KOPT-K1 (cell line): ENCODE measurements around the gene CRIP2.

ENCODE experiments used
- H3K27ac ChIP-seq: fragments of 200-600 bp; sonication (generic); 2 replicates; pipeline ENCODE4 v1.5.1; 2016; ENCODE audit warnings: antibody characterized with exemption, mild to moderate bottlenecking, low read depth, low read length; ENCODE audit not compliant: poor library complexity, severe bottlenecking
- H3K36me3 ChIP-seq: fragments of 200-600 bp; sonication (generic); 2 replicates; pipeline ENCODE4 v1.5.1; 2017; ENCODE audit warnings: antibody characterized with exemption, mild to moderate bottlenecking, low read length, moderate library complexity; ENCODE audit not compliant: insufficient read depth
- H3K9me3 ChIP-seq: fragments of 200-600 bp; sonication (generic); 2 replicates; pipeline ENCODE4 v1.5.1; 2017; ENCODE audit warnings: antibody characterized with exemption, low read length, mild to moderate bottlenecking; ENCODE audit not compliant: insufficient read depth, poor library complexity, severe bottlenecking

CRIP2 gene

DNA sequence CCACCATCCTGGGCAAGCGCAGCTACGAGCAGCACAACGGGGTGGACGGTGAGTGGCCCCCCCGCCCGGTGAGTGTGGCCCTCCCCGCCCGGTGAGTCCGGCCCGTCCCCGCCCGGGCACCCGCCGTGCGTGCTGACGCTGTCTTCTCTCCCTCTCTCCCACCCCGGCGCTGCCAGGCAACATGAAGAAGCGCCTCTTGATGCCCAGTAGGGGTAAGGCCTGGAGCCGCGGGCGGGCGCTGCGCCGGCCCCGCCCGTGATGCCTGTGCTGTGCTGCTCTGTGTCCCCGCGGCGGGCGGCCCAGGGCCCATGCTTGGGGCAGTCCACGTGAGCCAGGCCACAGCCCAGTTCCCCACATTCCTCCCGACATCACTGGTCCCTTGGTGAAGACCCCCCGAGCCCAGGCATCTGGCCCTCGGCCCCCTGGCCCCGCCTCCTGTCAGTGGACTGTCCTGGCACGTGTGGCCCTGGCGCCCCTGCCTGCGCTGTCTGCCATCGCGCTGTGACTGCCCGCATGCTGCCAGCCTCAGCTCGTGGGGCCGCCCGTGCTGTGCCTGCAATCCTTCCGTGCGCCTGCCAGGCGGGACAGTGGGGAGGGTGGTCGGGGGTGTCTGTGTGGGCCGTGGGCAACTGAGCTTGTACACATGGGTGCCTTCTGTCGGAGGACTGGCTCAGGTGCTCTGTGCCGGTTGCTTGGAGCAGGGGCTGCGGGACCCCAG, 7.9 kb upstream of the CRIP2 start:
- Histone ChIP-seq H3K36me3 (peaks cover 93% of the 10 kb centered on the region), H3K27ac (no peak overlapping the region), H3K9me3 (no peaks in the 10 kb centered on the region)

DNA sequence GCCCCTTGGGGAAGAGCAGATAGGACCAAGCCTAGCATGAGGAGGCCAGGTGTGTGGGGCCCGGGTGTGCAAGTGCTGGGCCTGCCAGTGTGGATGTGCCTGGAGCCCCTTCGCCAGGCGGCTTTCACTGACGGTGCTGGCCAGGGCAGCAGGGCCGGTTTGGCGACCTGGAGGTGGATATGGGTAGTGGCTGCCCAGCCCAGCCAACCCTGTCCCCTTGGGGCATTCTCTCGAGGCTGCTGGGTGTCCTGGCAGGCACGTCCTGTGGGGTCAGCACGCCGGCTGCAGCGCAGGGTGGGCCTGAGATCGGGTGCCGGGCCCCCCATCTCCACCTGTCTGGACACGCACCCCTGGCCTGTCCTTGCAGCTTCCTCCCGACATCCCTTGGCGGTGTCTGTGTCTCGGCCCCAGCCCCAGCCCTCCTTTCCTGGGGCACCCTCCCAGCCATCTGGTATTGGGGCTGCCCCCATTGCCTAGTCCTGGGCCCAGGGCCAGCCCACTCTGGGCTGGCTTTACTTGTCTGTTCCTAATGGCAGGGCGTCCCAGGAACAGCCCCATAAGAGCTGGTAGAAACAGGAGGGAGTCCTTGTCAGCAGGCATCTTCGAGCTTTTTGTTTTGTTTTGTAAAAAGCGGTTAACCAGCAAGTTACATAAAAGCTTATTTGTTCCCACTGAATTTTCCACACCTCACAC, 7.2 kb upstream of the CRIP2 start:
- Histone ChIP-seq H3K36me3 (peaks cover 86% of the 10 kb centered on the region), H3K27ac (no peak overlapping the region), H3K9me3 (no peaks in the 10 kb centered on the region)

GRCh38 chr14:105467942-105468471, 6.6 kb upstream of the CRIP2 start:
- peaks cover 80% of the 10 kb centered on the region for H3K36me3 ChIP-seq
- H3K9me3 ChIP-seq = no peaks in the 10 kb centered on the region
- no peak overlapping the region for H3K27ac ChIP-seq

GRCh38 chr14:105468621-105469241, 5.9 kb upstream of the CRIP2 start:
- Histone ChIP-seq H3K27ac (no peak overlapping the region), H3K36me3 (peaks cover 73% of the 10 kb centered on the region), H3K9me3 (no peaks in the 10 kb centered on the region)

DNA sequence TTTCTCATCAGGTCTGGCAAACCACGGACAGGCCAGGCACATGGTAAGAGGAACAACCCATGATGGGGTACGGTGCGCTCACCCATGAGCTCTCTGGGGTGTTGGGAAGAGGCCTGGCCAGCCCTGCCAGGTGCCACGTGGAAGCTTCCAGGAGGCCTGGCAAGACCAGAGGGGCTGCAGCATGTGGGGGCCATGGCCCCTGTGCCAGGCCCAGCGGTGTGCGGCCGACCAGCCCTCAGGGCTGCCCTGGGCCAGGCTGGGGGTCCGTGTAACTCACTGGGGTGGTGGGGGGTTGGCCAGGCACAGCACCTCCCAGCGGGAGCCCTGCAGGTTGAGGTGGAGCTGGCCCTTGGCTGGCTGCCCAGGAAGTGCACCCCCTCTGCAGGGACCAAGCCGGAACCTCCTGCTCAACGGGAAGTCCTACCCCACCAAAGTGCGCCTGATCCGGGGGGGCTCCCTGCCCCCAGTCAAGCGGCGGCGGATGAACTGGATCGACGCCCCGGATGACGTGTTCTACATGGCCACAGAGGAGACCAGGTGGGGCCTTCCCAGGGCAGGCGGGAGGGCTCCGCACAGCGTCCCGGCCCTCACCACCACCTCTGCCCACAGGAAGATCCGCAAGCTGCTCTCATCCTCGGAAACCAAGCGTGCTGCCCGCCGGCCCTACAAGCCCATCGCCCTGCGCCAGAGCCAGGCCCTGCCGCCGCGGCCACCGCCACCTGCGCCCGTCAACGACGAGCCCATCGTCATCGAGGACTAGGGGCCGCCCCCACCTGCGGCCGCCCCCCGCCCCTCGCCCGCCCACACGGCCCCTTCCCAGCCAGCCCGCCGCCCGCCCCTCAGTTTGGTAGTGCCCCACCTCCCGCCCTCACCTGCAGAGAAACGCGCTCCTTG, 4.9 kb upstream of the CRIP2 start:
- Histone ChIP-seq H3K36me3 (peaks cover 63% of the 10 kb centered on the region), H3K27ac (no peak overlapping the region), H3K9me3 (no peaks in the 10 kb centered on the region)

- Histone ChIP-seq H3K9me3 (no peaks in the 10 kb centered on the region), H3K36me3 (peaks cover 54% of the 10 kb centered on the region), H3K27ac (no peak overlapping the region)
These were observed 4.0 kb upstream of the CRIP2 start for GRCh38 chr14:105470350-105471296.

- Histone ChIP-seq H3K27ac (no peak overlapping the region), H3K9me3 (no peaks in the 10 kb centered on the region), H3K36me3 (peaks cover 47% of the 10 kb centered on the region)
These were observed 3.3 kb upstream of the CRIP2 start for GRCh38 chr14:105471297-105471821.

DNA sequence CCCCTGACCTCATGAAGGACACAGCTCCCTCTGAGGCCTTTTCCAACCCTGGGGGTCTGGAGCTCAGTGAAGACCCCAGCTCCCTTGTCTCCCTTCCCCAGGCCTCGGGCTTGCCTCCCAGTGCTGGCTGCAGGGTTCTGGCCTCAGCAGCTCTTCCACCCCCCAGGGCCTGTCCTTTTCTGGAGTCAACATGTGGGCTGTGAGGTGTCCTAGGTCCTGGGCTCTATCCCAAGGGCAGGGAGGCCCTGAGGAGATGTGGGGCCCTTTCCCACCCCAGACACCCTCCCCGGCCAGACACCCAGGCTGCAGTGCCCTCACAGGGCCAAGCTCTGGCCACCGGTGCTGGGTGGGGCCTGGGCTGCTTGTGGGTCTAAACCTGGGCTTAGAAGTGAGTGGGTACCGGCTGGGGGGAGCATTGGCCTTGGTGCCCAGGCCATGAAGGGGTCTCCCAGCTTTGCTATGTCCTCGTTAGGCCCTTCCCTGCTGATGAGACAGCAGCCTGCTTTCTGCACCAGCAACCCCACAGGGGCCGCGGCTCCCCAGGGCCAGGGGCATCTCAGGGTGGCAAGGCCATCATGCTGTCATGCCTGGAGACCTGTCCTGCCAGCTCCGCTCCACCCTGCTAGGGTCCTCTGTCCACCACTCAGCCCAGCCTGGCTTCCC, 2.7 kb upstream of the CRIP2 start:
- H3K36me3 ChIP-seq = peaks cover 41% of the 10 kb centered on the region
- peaks cover 2% of the 10 kb centered on the region for H3K9me3 ChIP-seq
- H3K27ac ChIP-seq = no peak overlapping the region

- Histone ChIP-seq H3K9me3 (peaks cover 8% of the 10 kb centered on the region), H3K36me3 (peaks cover 35% of the 10 kb centered on the region), H3K27ac (no peak overlapping the region)
These were observed 2.1 kb upstream of the CRIP2 start for GRCh38 chr14:105472486-105472991.

DNA sequence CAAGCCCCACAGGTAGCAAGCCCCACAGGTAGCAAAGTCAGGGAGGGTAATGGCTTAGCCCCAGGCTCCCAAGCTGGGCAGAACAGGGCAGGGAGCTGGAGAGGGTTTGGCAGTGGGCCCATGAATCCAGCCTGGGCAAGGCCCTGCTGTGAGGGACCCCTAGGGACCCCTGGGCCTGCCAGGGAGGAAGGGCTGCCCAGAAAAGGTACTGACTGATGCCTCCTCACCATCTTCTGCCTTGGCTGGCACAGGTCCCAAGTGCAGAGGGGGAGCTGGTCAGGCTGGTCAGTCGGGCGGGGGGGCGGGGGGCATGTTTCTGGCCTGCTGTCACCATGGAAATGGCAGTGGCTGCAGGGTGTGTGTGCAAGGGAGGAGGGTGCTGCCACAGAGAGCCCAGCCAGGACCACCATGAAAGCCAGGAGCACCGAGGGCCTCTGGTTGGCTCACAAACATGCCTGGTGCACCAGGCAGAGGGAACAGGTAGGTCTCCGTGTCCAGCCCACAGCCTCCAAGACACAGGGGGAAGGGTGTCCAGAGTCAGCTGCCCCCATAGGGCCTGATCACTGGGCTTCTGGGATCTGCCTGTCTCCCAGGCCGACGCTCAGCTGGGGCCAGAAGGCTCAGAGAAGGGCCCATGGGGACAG, 1.5 kb upstream of the CRIP2 start:
- H3K27ac ChIP-seq = no peak overlapping the region
- peaks cover 29% of the 10 kb centered on the region for H3K36me3 ChIP-seq
- peaks cover 8% of the 10 kb centered on the region for H3K9me3 ChIP-seq

GRCh38 chr14:105473677-105474482, 741 bp upstream of the CRIP2 start:
- Histone ChIP-seq H3K36me3 (peaks cover 22% of the 10 kb centered on the region), H3K9me3 (peaks cover 8% of the 10 kb centered on the region), H3K27ac (no peak overlapping the region)
